HEK293 (cell line): ENCODE results near the gene CDH8.

Source experiments
- CTCF ChIA-PET: fragments of 350-600 bp; formaldehyde crosslinking; extraction: SDS; loops from one replicate; lab custom pipeline; 2021; ENCODE audit warnings: antibody characterized with exemption; lab: Yijun Ruan, JAX
- POLR2A ChIA-PET: fragments of 300-600 bp; formaldehyde crosslinking; extraction: SDS; loops from one replicate; lab custom pipeline; 2020; ENCODE audit warnings: antibody characterized with exemption, inconsistent platforms; lab: Yijun Ruan, JAX
- H3K27ac ChIP-seq: fragments of 200-500 bp; sonication (Bioruptor generic); 2 replicates; pipeline ENCODE4 v1.5.1; 2014; ENCODE audit warnings: low read depth, low read length, control low read depth, inconsistent platforms; ENCODE audit errors: extremely low read depth
- H3K36me3 ChIP-seq, 2 experiments: fragments of 200-500 bp in 1 of 2; sonication (Bioruptor generic) in 1 of 2; 1 replicate in 1 of 2; 2 replicates in 1 of 2; pipeline ENCODE4 v1.5.1; 2014 to 2017; ENCODE audit warnings: inconsistent platforms in 2 of 2, low read length in 2 of 2; ENCODE audit not compliant: control insufficient read depth in 2 of 2, insufficient read depth in 1 of 2
- H3K4me1 ChIP-seq: fragments of 200-500 bp; sonication (Bioruptor generic); 2 replicates; pipeline ENCODE4 v1.5.1; 2014; ENCODE audit warnings: mild to moderate bottlenecking, low read length, inconsistent platforms; ENCODE audit not compliant: control insufficient read depth, insufficient read depth
- H3K4me3 ChIP-seq: 2 replicates; pipeline ENCODE4 v1.5.1; 2011; ENCODE audit warnings: low read depth, mild to moderate bottlenecking, control low read depth, low read length, moderate library complexity
- H3K9me3 ChIP-seq: fragments of 200-500 bp; sonication (Bioruptor generic); 2 replicates; pipeline ENCODE4 v1.5.1; 2014; ENCODE audit warnings: low read depth, low read length, inconsistent platforms; ENCODE audit not compliant: control insufficient read depth, insufficient read depth
- MEIS1 ChIP-seq: sonication (generic); formaldehyde crosslinking; IDR thresholded peaks from 2 replicates; pipeline ENCODE4 v1.8.1; 2022; ENCODE audit warnings: missing genetic modification reagents, mild to moderate bottlenecking, borderline replicate concordance
- MZF1 ChIP-seq: fragments of 450-650 bp; formaldehyde crosslinking; IDR thresholded peaks from 2 replicates; pipeline ENCODE4 v1.5.1; 2017; ENCODE audit warnings: missing biosample characterization, missing genetic modification characterization, borderline replicate concordance
- OSR2 ChIP-seq: fragments of 450-650 bp; formaldehyde crosslinking; IDR thresholded peaks from 2 replicates; pipeline ENCODE4 v1.5.1; 2016; ENCODE audit warnings: missing biosample characterization, missing genetic modification characterization
- TCF7L2 ChIP-seq: IDR thresholded peaks from 2 replicates; pipeline ENCODE4 v1.6.1; 2011; ENCODE audit warnings: low read depth, mild to moderate bottlenecking, inconsistent platforms, low read length, moderate library complexity, borderline replicate concordance
- ZBTB48 ChIP-seq: fragments of 450-650 bp; formaldehyde crosslinking; IDR thresholded peaks from 2 replicates; pipeline ENCODE4 v1.5.1; 2016; ENCODE audit warnings: missing biosample characterization, missing genetic modification characterization
- ZNF157 ChIP-seq: fragments of 450-650 bp; formaldehyde crosslinking; IDR thresholded peaks from 2 replicates; pipeline ENCODE4 v1.5.1; 2016; ENCODE audit warnings: missing biosample characterization, missing genetic modification characterization
- ZNF23 ChIP-seq: fragments of 450-650 bp; formaldehyde crosslinking; IDR thresholded peaks from 2 replicates; pipeline ENCODE4 v1.5.1; 2016; ENCODE audit warnings: missing biosample characterization, missing genetic modification characterization, borderline replicate concordance
- ZNF473 ChIP-seq: fragments of 450-650 bp; formaldehyde crosslinking; IDR thresholded peaks from 2 replicates; pipeline ENCODE4 v1.5.1; 2017; ENCODE audit warnings: missing biosample characterization, missing genetic modification characterization
- ZNF529 ChIP-seq: fragments of 450-650 bp; formaldehyde crosslinking; IDR thresholded peaks from 2 replicates; pipeline ENCODE4 v1.5.1; 2017; ENCODE audit warnings: missing genetic modification characterization, missing biosample characterization; ENCODE audit not compliant: insufficient replicate concordance
- ZNF629 ChIP-seq: fragments of 450-650 bp; formaldehyde crosslinking; IDR thresholded peaks from 2 replicates; pipeline ENCODE4 v1.5.1; 2017; ENCODE audit warnings: missing biosample characterization, missing genetic modification characterization
- ZNF660 ChIP-seq: fragments of 450-650 bp; IDR thresholded peaks from 2 replicates; pipeline ENCODE4 v1.5.1; 2018; ENCODE audit warnings: missing biosample characterization, mild to moderate bottlenecking, missing genetic modification characterization
- ZNF747 ChIP-seq: fragments of 450-650 bp; formaldehyde crosslinking; IDR thresholded peaks from 2 replicates; pipeline ENCODE4 v1.5.1; 2016; ENCODE audit warnings: missing biosample characterization, missing genetic modification characterization
- ZNF768 ChIP-seq: fragments of 450-650 bp; formaldehyde crosslinking; IDR thresholded peaks from 2 replicates; pipeline ENCODE4 v1.5.1; 2018; ENCODE audit warnings: missing biosample characterization, mild to moderate bottlenecking, missing genetic modification characterization
- ZNF776 ChIP-seq: fragments of 450-650 bp; formaldehyde crosslinking; IDR thresholded peaks from 2 replicates; pipeline ENCODE4 v1.5.0; 2017; ENCODE audit warnings: missing biosample characterization, missing genetic modification characterization, borderline replicate concordance
- ZNF791 ChIP-seq: fragments of 450-650 bp; formaldehyde crosslinking; IDR thresholded peaks from 2 replicates; pipeline ENCODE4 v1.5.1; 2016; ENCODE audit warnings: missing biosample characterization, missing genetic modification characterization
- ZNF792 ChIP-seq: fragments of 450-650 bp; formaldehyde crosslinking; IDR thresholded peaks from 2 replicates; pipeline ENCODE4 v1.5.1; 2016; ENCODE audit warnings: missing biosample characterization, missing genetic modification characterization
- ZSCAN30 ChIP-seq: fragments of 450-650 bp; IDR thresholded peaks from 2 replicates; pipeline ENCODE4 v1.5.1; 2018; ENCODE audit warnings: missing biosample characterization, mild to moderate bottlenecking, missing genetic modification characterization, moderate library complexity
- TF ChIP-seq, protein P1 (sequence below): fragments of 450-650 bp; formaldehyde crosslinking; IDR thresholded peaks from 2 replicates; pipeline ENCODE4 v1.5.1; 2016; ENCODE audit warnings: missing biosample characterization, missing genetic modification characterization, low read depth
- TF ChIP-seq, protein P2 (sequence below): fragments of 450-650 bp; formaldehyde crosslinking; IDR thresholded peaks from 2 replicates; pipeline ENCODE4 v1.5.1; 2016; ENCODE audit warnings: missing biosample characterization, missing genetic modification characterization
- TF ChIP-seq, protein P3 (sequence below): fragments of 450-650 bp; formaldehyde crosslinking; IDR thresholded peaks from 2 replicates; pipeline ENCODE4 v1.5.1; 2016; ENCODE audit warnings: missing biosample characterization, missing genetic modification characterization
- TF ChIP-seq, protein P4 (sequence below): sonication (generic); formaldehyde crosslinking; IDR thresholded peaks from 2 replicates; pipeline ENCODE4 v1.8.1; 2022; ENCODE audit warnings: mild to moderate bottlenecking, moderate library complexity, missing genetic modification reagents

CDH8 gene

DNA sequence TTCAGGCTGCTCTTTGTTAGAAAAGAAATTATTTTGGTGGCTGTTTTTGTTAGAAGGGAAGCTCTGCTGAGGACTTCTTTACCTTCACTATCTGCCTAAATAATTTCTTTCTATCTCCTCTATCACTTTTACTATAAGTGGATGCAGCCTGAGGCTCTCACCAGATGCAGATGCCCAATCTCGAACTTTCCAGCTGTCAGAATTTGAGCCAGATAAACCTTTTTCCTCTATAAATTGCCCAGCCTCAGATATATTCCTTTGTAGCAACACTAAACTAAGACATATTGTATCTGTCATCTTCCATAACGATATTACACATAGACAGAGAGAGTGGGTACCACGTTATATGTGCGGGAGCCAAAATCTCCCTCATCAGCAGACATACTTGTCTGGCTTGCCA is 15.7 kb upstream of the CDH8 start:
- TF ChIP-seq OSR2 (tag by site-specific recombination) (no peak), ZNF529 (tag by site-specific recombination) (no peak), ZNF791 (tag by site-specific recombination) (no peak), MEIS1 (no peak), TCF7L2 (no peak), MZF1 (tag by site-specific recombination) (no peak), ZNF157 (no peak)
- TF ChIP-seq, all 188 proteins: peak for 0
- Histone ChIP-seq H3K4me1 (no peaks in the 10 kb centered on the region), H3K9me3 (no peaks in the 10 kb centered on the region), H3K4me3 (no peak overlapping the region), H3K36me3 (no peaks in the 10 kb centered on the region), H3K27ac (no peak overlapping the region)
- ChIA-PET CTCF (interaction anchor here (0.7 to 1.4 kb wide), 2 partner anchors 9 to 103 kb away, joined by 4 read pairs; no protein-coding TSS in a partner anchor), POLR2A (no interaction called here)

DNA sequence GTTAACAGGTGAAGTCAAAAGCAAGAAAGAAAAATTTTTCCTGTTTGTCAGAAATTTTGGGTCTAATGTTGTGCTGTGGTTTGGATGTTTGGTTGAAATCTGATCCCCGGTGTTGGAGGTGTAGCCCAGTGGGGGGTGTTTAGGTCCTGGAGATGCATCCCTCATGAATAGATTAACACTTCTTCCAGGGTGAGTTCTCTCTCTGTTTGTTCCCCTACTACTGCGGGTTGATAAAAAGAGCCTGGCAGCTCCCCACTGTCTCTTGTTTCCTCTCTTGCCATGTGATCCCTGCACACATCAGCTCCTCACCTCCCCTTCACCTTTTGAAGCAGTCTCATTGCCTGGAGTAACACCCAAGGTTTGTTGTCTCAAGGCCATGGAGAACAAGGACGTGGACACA is 14.6 kb upstream of the CDH8 start:
- no peak overlapping the region for H3K4me3 ChIP-seq
- CTCF ChIA-PET: no interaction called here
- H3K9me3 ChIP-seq: no peaks in the 10 kb centered on the region
- H3K27ac ChIP-seq: no peak overlapping the region
- POLR2A ChIA-PET: no interaction called here
- no peaks in the 10 kb centered on the region for H3K36me3 ChIP-seq
- no peaks in the 10 kb centered on the region for H3K4me1 ChIP-seq
- TF ChIP-seq ZBTB48 (tag by site-specific recombination): no peak
- TF ChIP-seq ZNF23 (tag by site-specific recombination): no peak
- TF ChIP-seq ZNF473: no peak
- TF ChIP-seq, protein P1, sequence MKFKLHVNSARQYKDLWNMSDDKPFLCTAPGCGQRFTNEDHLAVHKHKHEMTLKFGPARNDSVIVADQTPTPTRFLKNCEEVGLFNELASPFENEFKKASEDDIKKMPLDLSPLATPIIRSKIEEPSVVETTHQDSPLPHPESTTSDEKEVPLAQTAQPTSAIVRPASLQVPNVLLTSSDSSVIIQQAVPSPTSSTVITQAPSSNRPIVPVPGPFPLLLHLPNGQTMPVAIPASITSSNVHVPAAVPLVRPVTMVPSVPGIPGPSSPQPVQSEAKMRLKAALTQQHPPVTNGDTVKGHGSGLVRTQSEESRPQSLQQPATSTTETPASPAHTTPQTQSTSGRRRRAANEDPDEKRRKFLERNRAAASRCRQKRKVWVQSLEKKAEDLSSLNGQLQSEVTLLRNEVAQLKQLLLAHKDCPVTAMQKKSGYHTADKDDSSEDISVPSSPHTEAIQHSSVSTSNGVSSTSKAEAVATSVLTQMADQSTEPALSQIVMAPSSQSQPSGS (tag by site-specific recombination): no peak
- TF ChIP-seq, protein P2, sequence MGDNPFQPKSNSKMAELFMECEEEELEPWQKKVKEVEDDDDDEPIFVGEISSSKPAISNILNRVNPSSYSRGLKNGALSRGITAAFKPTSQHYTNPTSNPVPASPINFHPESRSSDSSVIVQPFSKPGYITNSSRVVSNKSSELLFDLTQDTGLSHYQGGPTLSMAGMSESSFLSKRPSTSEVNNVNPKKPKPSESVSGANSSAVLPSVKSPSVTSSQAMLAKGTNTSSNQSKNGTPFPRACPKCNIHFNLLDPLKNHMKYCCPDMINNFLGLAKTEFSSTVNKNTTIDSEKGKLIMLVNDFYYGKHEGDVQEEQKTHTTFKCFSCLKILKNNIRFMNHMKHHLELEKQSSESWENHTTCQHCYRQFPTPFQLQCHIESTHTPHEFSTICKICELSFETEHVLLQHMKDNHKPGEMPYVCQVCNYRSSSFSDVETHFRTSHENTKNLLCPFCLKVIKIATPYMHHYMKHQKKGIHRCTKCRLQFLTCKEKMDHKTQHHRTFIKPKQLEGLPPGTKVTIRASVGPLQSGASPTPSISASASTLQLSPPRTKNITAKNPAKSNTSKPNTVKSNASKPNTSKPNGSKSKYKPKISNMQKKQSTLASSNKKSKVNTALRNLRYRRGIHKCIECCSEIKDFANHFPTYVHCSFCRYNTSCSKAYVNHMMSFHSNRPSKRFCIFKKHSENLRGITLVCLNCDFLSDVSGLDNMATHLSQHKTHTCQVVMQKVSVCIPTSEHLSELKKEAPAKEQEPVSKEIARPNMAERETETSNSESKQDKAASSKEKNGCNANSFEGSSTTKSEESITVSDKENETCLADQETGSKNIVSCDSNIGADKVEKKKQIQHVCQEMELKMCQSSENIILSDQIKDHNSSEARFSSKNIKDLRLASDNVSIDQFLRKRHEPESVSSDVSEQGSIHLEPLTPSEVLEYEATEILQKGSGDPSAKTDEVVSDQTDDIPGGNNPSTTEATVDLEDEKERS (tag by site-specific recombination): no peak
- TF ChIP-seq ZNF776 (tag by site-specific recombination): no peak
- TF ChIP-seq, protein P3, sequence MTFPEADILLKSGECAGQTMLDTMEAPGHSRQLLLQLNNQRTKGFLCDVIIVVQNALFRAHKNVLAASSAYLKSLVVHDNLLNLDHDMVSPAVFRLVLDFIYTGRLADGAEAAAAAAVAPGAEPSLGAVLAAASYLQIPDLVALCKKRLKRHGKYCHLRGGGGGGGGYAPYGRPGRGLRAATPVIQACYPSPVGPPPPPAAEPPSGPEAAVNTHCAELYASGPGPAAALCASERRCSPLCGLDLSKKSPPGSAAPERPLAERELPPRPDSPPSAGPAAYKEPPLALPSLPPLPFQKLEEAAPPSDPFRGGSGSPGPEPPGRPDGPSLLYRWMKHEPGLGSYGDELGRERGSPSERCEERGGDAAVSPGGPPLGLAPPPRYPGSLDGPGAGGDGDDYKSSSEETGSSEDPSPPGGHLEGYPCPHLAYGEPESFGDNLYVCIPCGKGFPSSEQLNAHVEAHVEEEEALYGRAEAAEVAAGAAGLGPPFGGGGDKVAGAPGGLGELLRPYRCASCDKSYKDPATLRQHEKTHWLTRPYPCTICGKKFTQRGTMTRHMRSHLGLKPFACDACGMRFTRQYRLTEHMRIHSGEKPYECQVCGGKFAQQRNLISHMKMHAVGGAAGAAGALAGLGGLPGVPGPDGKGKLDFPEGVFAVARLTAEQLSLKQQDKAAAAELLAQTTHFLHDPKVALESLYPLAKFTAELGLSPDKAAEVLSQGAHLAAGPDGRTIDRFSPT (tag by site-specific recombination): no peak
- no peak for TF ChIP-seq ZSCAN30 (tag by site-specific recombination)
- TF ChIP-seq ZNF768: no peak
- TF ChIP-seq, protein P4, sequence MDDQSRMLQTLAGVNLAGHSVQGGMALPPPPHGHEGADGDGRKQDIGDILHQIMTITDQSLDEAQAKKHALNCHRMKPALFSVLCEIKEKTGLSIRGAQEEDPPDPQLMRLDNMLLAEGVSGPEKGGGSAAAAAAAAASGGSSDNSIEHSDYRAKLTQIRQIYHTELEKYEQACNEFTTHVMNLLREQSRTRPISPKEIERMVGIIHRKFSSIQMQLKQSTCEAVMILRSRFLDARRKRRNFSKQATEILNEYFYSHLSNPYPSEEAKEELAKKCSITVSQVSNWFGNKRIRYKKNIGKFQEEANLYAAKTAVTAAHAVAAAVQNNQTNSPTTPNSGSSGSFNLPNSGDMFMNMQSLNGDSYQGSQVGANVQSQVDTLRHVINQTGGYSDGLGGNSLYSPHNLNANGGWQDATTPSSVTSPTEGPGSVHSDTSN (CRISPR knock-in tag): no peak
- no peak for TF ChIP-seq ZNF792
- no peak for TF ChIP-seq ZNF747
- no peak for TF ChIP-seq ZNF660 (tag by site-specific recombination)
- no peak for TF ChIP-seq ZNF629 (tag by site-specific recombination)
